Endothelial cell of umbilical vein (primary cell): ENCODE results near the gene ATXN7L1. TPM values are rescaled to one million over a fixed set of nuclear protein-coding genes. Genes with fewer than 3 reads are reported as not detected.

Experiments
- BruUV-seq: library from RNA; stranded (reverse); fragments of 400-500 nt; replicated peaks from 2 replicates; lab custom pipeline; 2021; lab: Mats Ljungman, UMichigan
- CTCF ChIA-PET: fragments of 300-600, 350-600 bp; sonication (Branson Sonifier 250); formaldehyde crosslinking; loops from one replicate; lab custom pipeline; 2021; ENCODE audit warnings: antibody characterized with exemption, inconsistent platforms; lab: Charles Lee
- POLR2A ChIA-PET: fragments of 300-600, 350-600 bp; sonication (Branson Sonifier 250); formaldehyde crosslinking; loops from one replicate; lab custom pipeline; 2021; ENCODE audit warnings: antibody characterized with exemption, inconsistent platforms; lab: Charles Lee
- DNase-seq: peaks from one replicate; pipeline ENCODE4 v3.0.0-alpha.2; 2011; ENCODE audit warnings: low read depth, low spot score
- FAIRE-seq: peaks from 2 replicates; lab custom pipeline; 2011; peaks lifted over from hg19 to GRCh38; lab: Jason Lieb, UNC
- H2AFZ ChIP-seq: 2 replicates; pipeline ENCODE4 v1.6.0; 2012; ENCODE audit warnings: low read depth, low read length, control low read depth, inconsistent platforms
- H3K27ac ChIP-seq: 2 replicates; pipeline ENCODE4 v1.5.1; 2011; ENCODE audit warnings: low read depth, mild to moderate bottlenecking, control low read depth, low read length, moderate library complexity; ENCODE audit not compliant: insufficient read depth
- H3K27me3 ChIP-seq, 2 experiments: 2 replicates each; pipeline versions ENCODE4 v1.6.0 to v1.6.1; 2011; ENCODE audit warnings: low read length in 2 of 2, mixed read lengths in 1 of 2; ENCODE audit not compliant: control insufficient read depth in 2 of 2, insufficient read depth in 2 of 2
- H3K36me3 ChIP-seq, 2 experiments: 2 replicates in 1 of 2; 3 replicates in 1 of 2; pipeline ENCODE4 v1.5.1; 2011; ENCODE audit warnings: low read length in 2 of 2, mild to moderate bottlenecking in 1 of 2, moderate library complexity in 1 of 2; ENCODE audit not compliant: control insufficient read depth in 2 of 2, insufficient read depth in 2 of 2; ENCODE audit errors: extremely low read depth in 1 of 2
- H3K4me1 ChIP-seq: 3 replicates; pipeline ENCODE4 v1.5.1; 2011; ENCODE audit warnings: mild to moderate bottlenecking, low read length; ENCODE audit not compliant: control insufficient read depth, insufficient read depth; ENCODE audit errors: extremely low read depth
- H3K4me2 ChIP-seq: 2 replicates; pipeline ENCODE4 v1.6.1; 2011; ENCODE audit warnings: low read length, control low read depth, mixed read lengths; ENCODE audit not compliant: insufficient read depth
- H3K4me3 ChIP-seq, 3 experiments: fragments of 200-600 bp in 1 of 3; sonication (generic), shearing (Covaris generic) in 1 of 3; replicated peaks in 1 of 3; 2 replicates each; pipeline ENCODE4 v1.5.1; 2011 to 2016; ENCODE audit warnings: control low read depth in 3 of 3, low read length in 3 of 3, mild to moderate bottlenecking in 2 of 3, inconsistent platforms in 1 of 3, low read depth in 1 of 3, moderate library complexity in 1 of 3; ENCODE audit not compliant: insufficient read depth in 1 of 3
- H3K79me2 ChIP-seq: 2 replicates; pipeline ENCODE4 v1.6.0; 2012; ENCODE audit warnings: low read length, inconsistent platforms; ENCODE audit not compliant: control insufficient read depth, insufficient read depth
- H3K9ac ChIP-seq: replicated peaks from 2 replicates; pipeline ENCODE3; 2011; ENCODE audit warnings: low read length, control low read depth; ENCODE audit not compliant: insufficient read depth; ENCODE audit errors: extremely low read depth
- H3K9me1 ChIP-seq: replicated peaks from 3 replicates; pipeline ENCODE4 v1.6.0; 2011; ENCODE audit warnings: mild to moderate bottlenecking, low read length; ENCODE audit not compliant: control insufficient read depth, insufficient read depth; ENCODE audit errors: extremely low read depth
- H3K9me3 ChIP-seq: replicated peaks from 2 replicates; pipeline ENCODE4 v1.5.1; 2012; ENCODE audit warnings: low read length, inconsistent platforms; ENCODE audit not compliant: control insufficient read depth, insufficient read depth
- H4K20me1 ChIP-seq: replicated peaks from 2 replicates; pipeline ENCODE3; 2011; ENCODE audit warnings: mild to moderate bottlenecking, low read length; ENCODE audit not compliant: control insufficient read depth, insufficient read depth; ENCODE audit errors: extremely low read depth
- EZH2 ChIP-seq: IDR thresholded peaks from 2 replicates; pipeline ENCODE4 v1.6.1; 2012; ENCODE audit warnings: borderline replicate concordance, low read depth, mild to moderate bottlenecking, moderate library complexity, low read length, inconsistent platforms; ENCODE audit not compliant: severe bottlenecking
- FOS ChIP-seq: IDR thresholded peaks from 2 replicates; pipeline ENCODE4 v1.6.1; 2011; ENCODE audit warnings: mild to moderate bottlenecking, low read length, moderate library complexity, borderline replicate concordance; ENCODE audit not compliant: insufficient read depth
- GATA2 ChIP-seq: IDR thresholded peaks from 2 replicates; pipeline ENCODE4 v1.7.0; 2011; ENCODE audit warnings: low read depth, mild to moderate bottlenecking, moderate library complexity, mixed read lengths, low read length; ENCODE audit not compliant: insufficient read length, insufficient read depth
- JUN ChIP-seq: IDR thresholded peaks from 2 replicates; pipeline ENCODE4 v1.6.1; 2011; ENCODE audit warnings: borderline replicate concordance, low read depth; ENCODE audit not compliant: insufficient read length, insufficient read depth
- MYC ChIP-seq: IDR thresholded peaks from one replicate; pipeline ENCODE4 v1.6.1; 2011; ENCODE audit warnings: mild to moderate bottlenecking, low read depth, low read length
- POLR2A ChIP-seq: IDR thresholded peaks from 2 replicates; pipeline ENCODE4 v1.6.1; 2012; ENCODE audit warnings: low read depth, mild to moderate bottlenecking, control low read depth, low read length
- POLR2AphosphoS5 ChIP-seq: IDR thresholded peaks from 2 replicates; pipeline ENCODE4 v1.6.1; 2012; ENCODE audit warnings: low read depth, mild to moderate bottlenecking, control low read depth, low read length, moderate library complexity; ENCODE audit not compliant: insufficient read depth
- dilution Hi-C: fragments of 300-500 bp; cut with MboI; formaldehyde crosslinking; loops from one replicate; pipeline ENCODE4 v1.15.0; 2019; ENCODE audit warnings: low sequenced_read_pairs; ENCODE audit not compliant: extremely low pct_ligation_motif_present
- intact Hi-C: fragments of 100-400 bp; cut with micrococcal nuclease; formaldehyde crosslinking; loops from one replicate; pipeline ENCODE4 v1.10.0; 2022
- polyA plus RNA-seq, 4 experiments: library from polyadenylated mRNA; depleted of rRNA in 3 of 4; stranded (reverse) in 3 of 4; unstranded in 1 of 4; fragments of >200 nt; gene quantifications; 2 replicates each; pipeline versions ENCODE4 v1.2.1 to v1.2.3, GENCODE V29; 2011 to 2012; ENCODE audit warnings: missing spikeins in 1 of 4
- total RNA-seq: library from RNA; stranded (reverse); gene quantifications from 2 replicates; pipeline ENCODE4 v1.2.3, GENCODE V29; 2021
- TF ChIP-seq, protein P1 (sequence below): IDR thresholded peaks from 2 replicates; pipeline ENCODE4 v1.6.1; 2011; ENCODE audit not compliant: insufficient read depth, insufficient read length
- TF ChIP-seq, protein P2 (sequence below), 2 donors: IDR thresholded peaks; 1 replicate in 1 of 2; 2 replicates in 1 of 2; pipeline ENCODE4 v1.5.1; 2011; ENCODE audit warnings: low read length in 2 of 2, mild to moderate bottlenecking in 2 of 2, moderate library complexity in 2 of 2, control low read depth in 1 of 2, inconsistent platforms in 1 of 2, low read depth in 1 of 2; ENCODE audit not compliant: insufficient read depth in 1 of 2; ENCODE audit errors: extremely low read depth in 1 of 2

The ATXN7L1 gene
- total and polyA plus RNA-seq, 2 donors (not counting 3 experiments of a cell fraction or from before 2014, with no cell fraction given), result 4.6 to 15.6 TPM

DNA sequence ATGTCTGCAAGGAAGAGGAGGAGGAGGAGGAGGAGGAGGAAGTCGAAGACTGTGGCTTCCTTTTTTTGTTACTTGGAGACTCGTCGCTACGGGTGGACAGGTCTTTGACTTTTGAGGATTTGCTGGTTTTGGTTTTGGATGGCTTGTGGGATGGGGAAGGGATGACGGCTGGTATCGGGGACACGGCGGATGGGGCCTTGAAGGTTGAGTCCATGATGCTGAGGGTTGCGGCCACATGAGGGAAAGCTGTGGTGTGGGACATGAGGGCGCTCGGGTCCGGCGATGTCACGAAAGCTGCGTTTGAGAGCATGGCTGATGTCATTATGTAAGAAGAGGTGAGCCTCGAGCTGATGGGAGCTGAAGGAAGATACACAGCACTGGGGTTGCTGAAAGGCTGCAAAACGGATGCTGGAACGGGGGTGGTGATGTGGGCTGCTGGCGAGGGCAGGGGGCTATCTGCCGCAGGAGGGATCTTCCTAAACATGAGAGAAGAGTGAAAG is 262.0 kb downstream of the ATXN7L1 start:
- no peak for FAIRE-seq
- peaks cover 0 to 6% of the 10 kb centered on the region in 2 experiments for H3K36me3 ChIP-seq
- no peak overlapping the region for H3K9ac ChIP-seq
- H3K79me2 ChIP-seq, result no peaks in the 10 kb centered on the region
- H3K9me3 ChIP-seq, result no peaks in the 10 kb centered on the region
- H3K27ac ChIP-seq, result no peak overlapping the region
- intact Hi-C loops (no loop called here), dilution Hi-C loops (no loop called here)
- no peaks in the 10 kb centered on the region for H3K4me1 ChIP-seq
- H3K4me2 ChIP-seq, result no peak overlapping the region
- no peaks in the 10 kb centered on the region for H3K9me1 ChIP-seq
- DNase-seq, result no peak
- H3K4me3 ChIP-seq, result no peak overlapping the region
- TF ChIP-seq, protein P1, sequence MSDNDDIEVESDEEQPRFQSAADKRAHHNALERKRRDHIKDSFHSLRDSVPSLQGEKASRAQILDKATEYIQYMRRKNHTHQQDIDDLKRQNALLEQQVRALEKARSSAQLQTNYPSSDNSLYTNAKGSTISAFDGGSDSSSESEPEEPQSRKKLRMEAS, result no peak
- TF ChIP-seq EZH2 (no peak), GATA2 (no peak), POLR2A (no peak), FOS (no peak), MYC (no peak), POLR2AphosphoS5 (no peak), JUN (no peak)
- TF ChIP-seq, protein P2, sequence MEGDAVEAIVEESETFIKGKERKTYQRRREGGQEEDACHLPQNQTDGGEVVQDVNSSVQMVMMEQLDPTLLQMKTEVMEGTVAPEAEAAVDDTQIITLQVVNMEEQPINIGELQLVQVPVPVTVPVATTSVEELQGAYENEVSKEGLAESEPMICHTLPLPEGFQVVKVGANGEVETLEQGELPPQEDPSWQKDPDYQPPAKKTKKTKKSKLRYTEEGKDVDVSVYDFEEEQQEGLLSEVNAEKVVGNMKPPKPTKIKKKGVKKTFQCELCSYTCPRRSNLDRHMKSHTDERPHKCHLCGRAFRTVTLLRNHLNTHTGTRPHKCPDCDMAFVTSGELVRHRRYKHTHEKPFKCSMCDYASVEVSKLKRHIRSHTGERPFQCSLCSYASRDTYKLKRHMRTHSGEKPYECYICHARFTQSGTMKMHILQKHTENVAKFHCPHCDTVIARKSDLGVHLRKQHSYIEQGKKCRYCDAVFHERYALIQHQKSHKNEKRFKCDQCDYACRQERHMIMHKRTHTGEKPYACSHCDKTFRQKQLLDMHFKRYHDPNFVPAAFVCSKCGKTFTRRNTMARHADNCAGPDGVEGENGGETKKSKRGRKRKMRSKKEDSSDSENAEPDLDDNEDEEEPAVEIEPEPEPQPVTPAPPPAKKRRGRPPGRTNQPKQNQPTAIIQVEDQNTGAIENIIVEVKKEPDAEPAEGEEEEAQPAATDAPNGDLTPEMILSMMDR (IDR thresholded peaks at IDR 0.05; ENCODE audit: extremely low read depth in 1 of 2, insufficient read depth in 1 of 2, low read depth in 1 of 2, low read length in 2 of 2), result no peak
- POLR2A ChIA-PET, result no interaction called here
- no peaks in the 10 kb centered on the region for H4K20me1 ChIP-seq
- CTCF ChIA-PET, result no interaction called here
- no peak overlapping the region for H2AFZ ChIP-seq
- no peaks in the 10 kb centered on the region for H3K27me3 ChIP-seq
- no TSS peak for BruUV-seq
